GM21576 (cell line): Measurements from ENCODE around the gene RHOBTB1.

Source experiments
- ATAC-seq: cut with Tn5 transposase; IDR thresholded peaks from one replicate; pipeline ENCODE4 v1.9.1; 2021; ENCODE audit warnings: mild to moderate bottlenecking, moderate library complexity; ENCODE audit not compliant: unreplicated experiment

Gene RHOBTB1

DNA sequence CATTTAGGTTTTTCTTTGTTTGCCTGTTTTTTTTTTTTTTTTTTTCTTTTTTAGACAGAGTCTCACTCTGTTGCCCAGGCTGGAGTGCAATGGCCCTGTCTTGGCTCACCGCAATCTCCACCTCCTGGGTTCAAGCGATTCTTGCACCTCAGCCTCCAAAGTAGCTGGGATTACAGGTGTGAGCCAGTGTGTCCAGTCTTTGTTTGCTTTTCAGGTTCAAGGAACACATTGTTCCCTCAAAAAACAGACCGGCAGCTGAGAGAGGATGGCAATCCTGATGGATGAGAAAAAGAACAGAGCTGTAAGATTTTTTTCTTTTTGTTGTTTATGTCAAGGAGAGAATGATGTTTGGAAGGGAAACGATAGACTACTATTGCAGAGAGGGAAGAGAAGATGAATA lies 23.3 kb upstream of the RHOBTB1 start:
- ATAC-seq, result no peak

DNA sequence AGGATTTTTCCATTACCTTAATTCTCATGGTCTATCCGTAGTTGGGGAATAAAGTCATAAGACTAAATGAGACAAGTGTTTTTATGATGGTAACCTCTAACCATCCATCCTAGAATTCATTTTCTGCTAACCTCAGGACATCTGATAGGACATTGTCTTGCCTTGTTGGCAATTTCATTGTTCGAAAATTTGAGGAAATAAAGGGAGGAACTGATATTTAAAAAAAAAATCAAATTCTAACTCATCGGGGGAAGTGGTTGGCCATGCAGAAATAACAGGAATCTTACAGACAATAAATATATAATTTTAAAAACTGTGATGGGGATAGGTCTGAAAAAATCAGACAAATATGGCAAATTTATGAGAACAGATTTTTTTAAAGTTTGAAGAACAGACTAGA lies 21.7 kb upstream of the RHOBTB1 start:
- ATAC-seq, result no peak

DNA sequence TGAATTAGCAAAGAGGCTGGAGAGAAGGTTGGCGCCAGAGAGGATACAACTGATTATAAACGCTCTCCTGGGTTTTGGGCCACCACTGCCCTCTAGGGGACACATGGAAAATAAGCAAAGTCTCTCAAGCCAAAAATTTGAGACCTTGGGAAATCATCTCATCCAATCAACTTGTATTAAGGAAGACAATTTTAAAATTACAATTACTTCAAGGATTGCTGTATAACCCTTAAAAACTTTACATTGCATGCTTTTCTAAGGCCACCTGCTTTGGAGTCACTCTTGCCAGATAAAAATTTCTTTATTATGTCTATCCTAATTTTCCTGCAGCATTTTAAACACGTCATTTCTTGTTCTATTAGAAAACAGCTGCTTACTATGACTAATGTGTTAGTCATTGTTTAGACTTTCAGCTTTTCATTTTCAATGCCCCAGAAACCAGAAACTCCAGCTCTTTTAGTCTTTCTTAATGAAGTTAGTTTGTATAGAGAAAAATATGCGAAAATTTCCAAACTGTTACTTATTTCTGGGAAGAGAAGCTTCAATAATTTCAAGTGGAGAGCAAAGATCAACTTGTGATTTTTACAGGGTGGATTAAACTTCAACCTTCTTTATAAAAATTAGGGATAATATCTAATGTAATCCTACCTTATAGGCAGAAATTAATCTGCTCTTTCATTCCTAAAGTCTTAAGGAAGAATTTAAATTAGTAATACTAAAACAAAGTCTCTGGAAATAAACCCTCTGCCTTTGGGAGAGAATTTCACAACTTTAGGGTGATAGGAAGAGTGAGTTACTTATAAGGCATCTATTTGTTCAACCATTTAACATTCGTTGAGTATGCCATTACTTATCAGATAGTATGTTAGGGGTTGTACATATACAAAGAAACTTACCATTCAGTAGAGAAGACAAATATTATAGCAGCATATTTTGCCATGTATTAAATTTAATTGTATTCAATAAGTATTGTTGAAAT lies 20.6 kb upstream of the RHOBTB1 start:
- ATAC-seq, result no peak

DNA sequence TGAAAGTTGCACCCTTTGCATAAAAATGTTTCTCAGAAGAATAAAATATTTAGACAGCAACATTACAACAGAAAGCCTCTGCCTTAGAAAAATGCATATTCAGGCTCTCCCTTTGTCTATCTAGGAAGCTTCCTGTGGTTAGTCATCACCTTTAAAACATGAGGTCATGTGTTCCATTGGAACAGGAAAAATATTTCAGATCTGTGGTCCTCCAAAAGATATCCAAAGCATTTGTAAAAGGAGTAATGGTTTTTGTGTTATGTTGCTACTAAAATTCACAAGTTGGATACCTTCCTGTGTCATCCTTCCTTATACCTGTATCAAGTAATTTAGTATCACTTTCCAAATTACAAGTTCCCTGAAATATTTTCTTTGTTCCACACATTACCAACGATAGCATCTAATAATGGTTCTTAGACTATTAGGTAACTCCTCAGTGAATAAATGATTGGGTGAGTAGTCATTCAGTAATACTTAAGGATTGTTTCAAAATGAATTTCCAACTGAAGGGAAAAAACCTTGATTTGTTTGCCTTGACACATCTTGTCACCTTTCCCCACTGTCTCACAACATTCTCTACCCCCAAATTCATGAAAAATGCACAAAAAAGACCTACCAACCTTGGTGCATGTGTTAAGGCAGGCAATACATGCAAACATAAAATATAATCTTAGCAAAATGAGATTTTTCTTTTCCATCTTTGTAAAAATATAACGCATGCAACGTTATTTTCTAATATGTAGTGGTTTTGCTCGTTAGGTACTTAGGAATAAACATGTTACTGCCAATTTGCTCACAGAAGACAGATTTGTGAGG lies 19.7 kb upstream of the RHOBTB1 start:
- ATAC-seq, result no peak

DNA sequence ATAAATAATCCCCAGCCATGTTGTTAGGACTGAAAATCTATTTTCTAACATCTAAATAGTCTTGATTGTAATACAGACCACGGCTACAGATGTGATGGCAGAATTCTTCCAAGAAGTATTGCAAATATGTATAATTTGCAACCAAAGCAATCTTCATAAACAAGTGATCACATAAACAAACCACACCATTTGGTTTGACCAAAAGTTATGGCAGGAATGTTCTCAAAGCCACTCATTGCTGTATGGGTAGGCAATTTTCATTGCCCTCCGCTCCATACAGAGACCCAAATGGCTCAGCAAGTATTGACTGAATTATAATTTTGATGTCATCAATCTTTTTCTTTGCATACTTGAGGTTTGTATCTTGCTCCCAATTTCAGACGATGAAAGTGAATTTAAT lies 19.0 kb upstream of the RHOBTB1 start:
- ATAC-seq, result no peak

DNA sequence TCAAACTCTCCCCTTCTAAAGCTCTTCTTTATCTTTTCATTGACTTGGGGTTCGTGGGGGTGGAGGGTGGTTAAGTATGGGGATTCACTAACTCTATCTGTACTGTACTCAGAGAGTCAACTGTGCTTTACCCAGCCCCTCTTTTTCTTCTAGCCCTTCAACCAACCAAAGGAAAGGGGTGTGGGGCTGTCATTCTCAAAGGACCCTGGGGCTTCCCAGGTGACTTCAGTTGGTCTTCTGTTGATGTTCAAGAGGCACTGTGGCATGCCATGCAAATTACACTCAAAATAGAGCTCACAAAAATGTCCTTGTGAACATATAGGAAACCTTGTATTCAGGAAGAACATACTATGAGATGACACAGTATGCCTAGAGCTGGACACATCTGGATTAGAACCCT lies 16.9 kb upstream of the RHOBTB1 start:
- ATAC-seq, result no peak

DNA sequence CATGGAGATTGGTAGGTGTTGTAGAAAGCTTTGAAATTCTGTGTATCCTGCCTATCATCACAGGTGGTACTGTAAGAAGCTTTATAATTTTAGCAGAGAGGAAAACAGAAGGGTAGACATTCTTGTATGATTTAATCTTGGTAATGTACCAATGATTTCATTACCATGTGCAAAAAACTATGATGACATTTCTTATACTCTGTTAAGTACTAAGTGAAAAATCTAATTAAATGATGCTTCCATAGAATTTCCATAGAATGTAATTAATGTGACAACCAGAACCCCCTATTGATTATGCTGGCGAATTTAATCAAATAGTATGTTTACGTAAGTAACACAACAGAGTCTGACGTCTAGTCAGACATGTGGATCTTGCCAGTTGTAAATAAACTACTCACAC lies 16.0 kb upstream of the RHOBTB1 start:
- no peak for ATAC-seq

DNA sequence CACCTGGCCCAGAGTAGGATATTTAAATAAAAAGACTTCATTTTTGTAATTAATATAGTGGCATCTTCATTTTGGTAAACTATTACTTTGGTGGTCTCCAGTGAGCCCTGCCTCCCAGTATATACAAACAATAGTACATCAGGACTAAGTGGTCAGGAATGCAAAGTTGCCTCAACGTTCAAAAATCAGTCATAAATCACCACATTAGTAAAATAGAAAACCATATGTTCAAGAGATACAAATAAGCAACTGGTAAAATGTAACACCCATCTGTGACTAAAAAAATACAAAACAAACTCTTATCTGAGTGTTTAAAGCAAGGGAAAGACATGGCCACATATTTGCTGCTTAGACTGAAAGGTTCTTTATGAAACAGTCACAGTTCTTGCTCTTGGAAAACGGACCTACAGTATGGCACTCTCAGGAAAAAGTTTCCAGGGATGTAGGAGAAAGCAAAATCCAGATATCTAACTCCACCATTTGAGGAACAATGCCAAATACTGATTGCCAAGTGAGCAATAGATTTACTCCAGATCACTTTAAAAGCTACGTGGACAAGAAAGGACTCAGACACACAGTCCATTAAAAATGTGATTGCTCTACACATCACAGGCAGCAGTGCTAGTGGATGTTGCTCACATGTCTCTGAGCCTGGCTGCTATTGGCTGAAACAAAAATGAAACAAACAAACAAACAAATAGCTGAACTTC lies 15.1 kb upstream of the RHOBTB1 start:
- no peak for ATAC-seq

DNA sequence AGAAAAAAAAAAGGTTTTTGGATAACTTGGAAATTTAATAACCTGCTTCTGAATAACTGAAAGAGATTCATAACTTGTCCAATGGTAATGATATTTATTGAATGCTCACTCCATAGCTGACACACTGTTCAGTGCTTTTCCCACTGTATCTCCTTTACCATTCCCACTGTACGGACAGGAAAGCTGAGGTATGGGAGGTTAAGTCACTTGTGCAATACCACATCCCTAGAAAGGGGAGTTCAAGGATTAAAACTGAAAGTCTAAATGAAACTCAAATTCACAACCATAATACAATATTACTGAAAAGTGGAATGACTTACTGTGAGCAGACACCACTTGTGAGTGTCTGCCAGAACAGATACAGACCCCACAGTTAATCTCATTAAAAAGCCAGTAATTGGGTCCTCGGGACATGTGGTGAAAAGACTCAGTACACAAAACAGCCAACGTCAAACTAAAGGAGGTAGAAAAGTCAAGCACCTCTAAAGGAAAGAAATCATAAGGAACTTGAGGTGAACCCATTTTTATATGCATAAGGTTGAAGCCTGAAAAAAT lies 13.8 kb upstream of the RHOBTB1 start:
- ATAC-seq, result no peak

DNA sequence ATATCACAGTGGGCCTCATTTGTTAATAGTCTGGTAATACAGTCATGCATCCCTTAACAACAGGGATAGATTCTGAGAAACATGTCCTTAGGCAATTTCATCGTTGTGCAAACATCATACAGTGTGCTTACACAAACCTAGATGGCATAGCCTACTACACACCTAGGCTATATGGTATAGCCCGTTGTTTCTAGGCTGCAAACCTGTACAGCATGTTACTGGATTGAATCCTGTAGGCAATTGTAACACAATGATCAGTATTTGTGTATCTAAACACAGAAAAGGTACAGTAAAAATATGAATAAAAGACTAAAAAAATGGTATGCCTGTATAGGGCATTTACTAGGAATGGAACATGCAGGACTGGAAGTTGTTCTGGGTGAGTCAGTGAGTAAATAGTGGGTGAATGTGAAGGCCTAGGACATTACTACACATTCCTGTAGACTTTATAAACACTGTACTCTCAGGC lies 12.0 kb upstream of the RHOBTB1 start:
- ATAC-seq, result no peak

DNA sequence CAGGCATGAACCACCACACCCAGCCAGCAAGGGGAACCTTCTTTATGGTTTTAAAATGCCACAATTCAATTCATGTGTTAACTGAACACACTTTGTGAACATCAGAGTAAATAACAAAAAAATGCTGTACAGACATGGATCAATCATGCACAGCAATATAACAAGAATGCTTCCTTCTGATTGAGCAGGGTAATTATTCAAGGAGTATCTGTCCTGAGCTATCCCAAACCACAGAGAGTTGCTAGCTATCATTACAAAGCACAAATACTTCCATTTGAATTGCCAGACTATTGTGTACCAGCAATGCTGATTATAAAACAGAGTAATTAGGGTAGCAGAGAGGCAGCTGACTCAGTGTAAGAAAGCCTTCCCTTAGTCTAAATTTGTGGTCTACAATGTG lies 11.3 kb upstream of the RHOBTB1 start:
- no peak for ATAC-seq

DNA sequence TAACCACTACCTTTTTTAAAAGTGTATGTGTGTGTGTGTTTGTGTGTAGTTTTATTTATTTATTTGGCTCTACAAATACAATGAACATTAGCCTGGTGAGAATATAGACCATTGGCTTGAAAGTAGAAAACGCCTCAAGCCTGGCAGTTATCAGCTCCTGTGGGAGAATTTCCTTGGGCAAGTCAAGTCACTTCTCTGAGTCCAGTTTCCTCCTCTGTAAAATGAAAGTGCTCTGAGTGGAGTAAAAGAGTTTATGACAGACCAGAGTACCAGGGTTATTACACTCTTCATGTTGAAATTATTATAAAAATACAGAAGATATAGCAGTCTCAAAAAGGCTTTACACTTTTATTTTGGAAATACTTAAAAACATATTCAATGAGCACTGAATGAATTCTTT lies 10.1 kb upstream of the RHOBTB1 start:
- no peak for ATAC-seq

DNA sequence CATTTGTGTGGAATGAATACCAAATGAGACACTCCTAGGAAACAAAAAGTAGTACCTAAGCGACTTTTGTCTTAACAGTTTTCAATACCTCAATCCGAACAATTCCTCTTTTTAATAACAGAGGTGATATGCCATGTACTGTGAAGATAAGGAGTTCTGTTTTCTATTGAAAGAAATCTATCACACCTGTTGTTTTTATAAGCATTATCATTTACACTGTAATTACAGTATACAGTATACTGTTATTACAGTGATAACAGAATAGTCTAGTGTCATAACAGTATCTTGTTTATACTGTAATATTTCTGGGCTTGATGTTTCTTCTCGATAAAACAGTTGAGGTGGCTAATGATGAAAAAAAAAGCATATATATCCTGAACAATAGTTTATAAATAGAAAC lies 9.4 kb upstream of the RHOBTB1 start:
- ATAC-seq, result no peak

DNA sequence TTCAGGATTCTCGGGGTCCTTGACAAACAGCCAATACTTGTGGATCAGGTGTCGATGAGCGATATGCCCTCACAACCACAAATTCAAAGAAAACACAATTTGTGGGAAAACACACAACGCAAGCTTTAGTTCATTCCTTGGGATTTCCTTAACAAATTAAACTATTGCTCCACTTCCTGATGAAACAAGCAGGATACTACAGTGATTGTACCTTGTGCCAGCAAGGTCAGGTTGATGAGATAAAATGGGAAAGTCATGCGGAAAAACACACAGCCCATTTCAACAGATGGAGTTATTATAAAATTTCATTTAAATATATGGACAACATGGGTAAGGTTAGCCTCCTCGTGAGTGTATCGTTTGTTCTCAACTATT lies 8.8 kb upstream of the RHOBTB1 start:
- ATAC-seq, result no peak

DNA sequence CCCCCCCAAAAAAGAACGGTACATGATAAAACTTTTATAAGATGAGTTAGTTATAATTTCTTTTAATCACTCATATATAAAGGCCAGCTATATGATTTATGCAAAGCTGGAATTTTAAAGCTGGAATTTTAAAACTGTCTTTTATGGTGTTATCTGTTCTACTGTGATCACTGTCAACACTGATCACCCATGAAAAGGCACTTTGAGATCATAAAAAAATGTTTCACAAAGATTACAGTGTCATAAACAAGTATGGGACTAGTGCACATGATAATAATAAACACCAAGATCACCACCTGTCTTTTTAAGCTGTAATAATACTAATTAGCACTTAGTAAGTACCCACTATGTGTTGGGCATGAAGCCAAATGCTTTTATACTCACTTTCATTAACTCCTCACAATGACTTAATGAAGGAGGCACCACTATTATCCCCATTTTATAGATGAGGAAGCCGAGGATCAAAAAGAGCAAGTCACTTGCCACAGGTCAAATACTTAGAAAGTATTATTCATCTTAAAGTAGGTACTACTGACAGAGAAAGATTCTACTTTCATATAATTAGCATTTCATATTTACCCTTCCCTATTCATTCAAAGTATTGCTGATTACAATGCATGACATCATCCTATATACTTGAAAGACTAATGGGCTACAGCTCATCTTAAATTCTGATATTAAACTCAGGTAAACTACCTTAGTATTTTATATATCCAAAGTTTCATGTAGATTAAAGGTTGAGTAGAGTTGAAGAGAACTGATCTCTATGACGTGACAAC lies 8.3 kb upstream of the RHOBTB1 start:
- no peak for ATAC-seq

DNA sequence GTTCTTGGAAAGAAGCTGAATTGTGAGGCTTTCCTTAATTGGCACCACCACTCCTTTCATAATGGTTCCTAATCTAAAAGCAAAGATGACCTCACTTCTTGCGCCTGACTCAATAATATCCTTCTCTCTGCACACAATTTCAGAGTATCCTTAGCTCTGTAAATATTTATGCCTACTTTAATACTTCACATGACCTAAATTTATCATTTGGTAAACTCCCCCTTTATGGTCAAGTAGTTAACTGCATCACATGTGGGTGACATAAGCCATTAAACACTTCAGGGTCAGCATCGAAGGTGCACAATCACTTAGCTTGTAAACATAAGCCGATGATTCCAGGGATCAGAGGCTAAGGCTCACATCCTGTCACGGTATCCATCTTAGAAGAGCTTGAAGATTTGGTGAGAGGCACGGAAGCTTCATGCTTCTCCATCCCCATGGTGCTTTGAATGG lies 7.3 kb upstream of the RHOBTB1 start:
- ATAC-seq, result no peak

DNA sequence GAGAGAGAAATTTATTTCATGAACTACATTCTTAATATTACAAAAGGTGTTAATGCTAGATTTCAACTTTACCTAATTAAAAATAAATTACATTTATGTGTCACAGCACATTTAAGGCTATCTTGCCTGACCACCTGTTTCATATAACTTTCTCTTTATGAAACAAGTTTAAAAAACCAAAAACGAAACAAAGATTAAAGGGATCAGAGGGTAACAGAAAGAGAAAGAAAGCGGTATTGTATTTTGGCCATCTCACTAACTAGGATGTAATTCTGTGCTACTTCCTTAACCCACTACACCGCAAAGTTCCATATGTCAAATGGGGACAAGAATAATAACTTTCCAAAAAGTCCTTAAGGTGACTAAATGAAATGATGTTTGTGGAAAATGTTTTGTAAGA lies 6.3 kb upstream of the RHOBTB1 start:
- no peak for ATAC-seq

DNA sequence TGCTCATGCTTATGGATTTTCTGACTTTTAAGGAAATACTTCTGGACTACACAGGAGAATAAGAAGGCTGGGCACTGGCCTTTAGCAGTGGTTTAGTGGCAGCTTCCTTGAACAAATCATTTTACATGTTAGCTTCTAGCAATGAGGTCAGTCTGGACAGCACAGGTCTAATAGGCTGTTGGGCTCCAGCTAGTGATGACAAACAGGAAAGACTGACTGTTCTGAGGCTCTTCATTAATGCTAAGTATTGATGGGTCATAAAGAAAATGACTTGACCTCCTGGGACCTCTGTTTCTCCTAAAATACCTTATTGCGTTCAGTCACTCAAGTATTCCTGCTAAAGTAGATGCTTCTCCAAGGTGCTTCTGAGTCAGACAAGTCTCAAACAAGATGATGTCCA lies 4.9 kb upstream of the RHOBTB1 start:
- no peak for ATAC-seq

DNA sequence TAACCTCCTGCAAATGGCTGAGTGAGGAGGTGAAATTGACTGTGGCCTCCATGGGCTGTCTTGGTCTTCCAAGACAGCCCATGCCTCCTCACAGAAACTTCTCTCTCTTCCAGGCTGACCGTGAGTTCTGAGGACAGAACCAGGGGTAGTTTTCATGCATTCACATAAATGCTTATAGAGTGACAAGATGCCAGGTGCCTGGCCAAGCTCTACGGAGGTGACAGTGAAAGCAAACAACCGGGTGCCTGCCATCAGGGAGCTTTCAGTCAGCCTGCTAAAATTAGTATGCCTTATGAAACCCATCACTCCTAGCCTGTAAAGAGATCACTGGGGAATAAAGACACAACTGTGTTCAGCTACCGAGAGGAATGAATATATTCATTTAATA lies 919 bp upstream of the RHOBTB1 start:
- no peak for ATAC-seq
